GM18873 (cell line): Measurements from ENCODE around the gene EXT2.

Source experiments
- ATAC-seq: cut with Tn5 transposase; IDR thresholded peaks from one replicate; pipeline ENCODE4 v1.9.1; 2021; ENCODE audit warnings: mild to moderate bottlenecking, moderate library complexity, moderate number of reproducible peaks; ENCODE audit not compliant: unreplicated experiment, low FRiP score

The EXT2 gene

DNA sequence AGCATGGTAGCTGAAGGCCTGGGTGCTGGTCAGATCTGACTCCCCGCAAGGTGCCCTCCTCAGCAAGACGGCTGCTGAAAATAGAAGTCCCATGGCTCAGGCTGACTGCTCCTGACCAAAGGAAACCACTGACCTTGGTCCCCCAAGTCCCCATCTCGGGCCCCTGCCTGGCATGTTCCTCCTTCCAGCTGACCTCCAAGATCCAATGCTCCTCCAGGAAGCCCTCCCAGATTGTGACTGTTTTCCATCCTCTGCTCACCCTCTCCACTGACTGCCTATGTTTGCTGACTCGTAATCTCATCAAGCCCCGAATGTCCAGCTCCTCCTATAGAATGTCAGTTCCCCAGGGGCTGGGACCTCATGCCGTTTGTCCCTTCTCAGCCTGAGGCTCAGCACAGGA, 184.0 kb downstream of the EXT2 start:
- no peak for ATAC-seq

DNA sequence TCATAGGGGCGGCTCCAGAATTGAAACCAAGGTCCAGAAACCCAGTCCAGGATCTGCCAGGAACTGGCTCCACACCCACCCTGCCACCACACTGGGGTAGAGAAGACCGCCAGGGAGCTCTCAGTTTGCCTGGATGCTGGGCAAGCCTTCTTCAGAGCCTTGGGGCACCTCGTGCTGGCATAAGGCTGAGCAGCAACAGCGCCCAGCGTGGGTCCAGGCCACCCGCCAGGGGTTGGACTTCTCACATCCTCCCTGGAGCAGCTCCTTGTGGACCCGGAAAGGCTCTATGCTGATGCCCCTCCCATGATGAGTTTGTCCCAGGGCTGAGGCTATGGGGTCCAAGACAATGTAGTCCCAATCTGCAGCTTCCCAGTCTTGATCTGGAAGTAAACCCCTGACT, 184.8 kb downstream of the EXT2 start:
- ATAC-seq: no peak

DNA sequence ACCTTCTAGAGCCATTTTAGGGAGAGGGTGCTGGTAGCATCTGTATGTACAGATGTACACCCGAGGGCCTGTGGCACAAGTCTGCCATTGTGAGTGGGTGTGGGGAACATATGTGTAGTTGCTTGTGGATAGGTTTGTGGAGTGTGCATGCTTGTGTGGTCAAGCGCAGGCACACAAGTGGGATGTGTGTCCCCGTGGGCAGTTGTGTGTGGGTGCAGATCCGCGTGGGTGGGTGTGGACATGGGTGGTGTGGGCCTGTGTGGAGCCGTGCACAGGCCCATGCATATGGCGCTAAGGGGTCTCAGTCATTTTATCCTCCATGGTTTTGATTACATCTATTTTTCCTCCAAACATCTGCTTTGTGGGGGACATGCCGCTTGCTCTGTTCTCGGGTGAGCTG, 185.7 kb downstream of the EXT2 start:
- no peak for ATAC-seq

GRCh38 chr11:44282620-44283019, 187.1 kb downstream of the EXT2 start:
- ATAC-seq: no peak

DNA sequence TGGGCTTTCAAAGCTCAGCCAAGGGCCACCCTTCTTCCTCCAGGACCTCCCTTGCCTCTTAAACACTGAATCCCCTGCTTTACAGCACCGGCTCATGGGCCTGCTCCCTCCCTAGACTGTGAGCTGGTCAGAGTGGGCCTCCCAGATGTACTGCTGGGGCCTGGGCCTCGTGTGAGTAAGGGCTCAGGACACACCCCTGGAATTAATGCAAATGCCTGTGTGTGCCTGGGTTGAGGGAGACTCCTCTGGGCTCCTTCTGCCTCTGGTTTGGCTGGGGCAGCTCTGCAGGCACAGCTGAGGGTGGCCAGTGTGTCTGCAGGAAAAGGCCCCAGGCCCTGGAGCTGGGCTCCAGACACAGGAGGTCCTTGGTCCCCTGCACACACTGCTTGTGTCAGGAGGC, 190.3 kb downstream of the EXT2 start:
- ATAC-seq: no peak

- ATAC-seq: no peak
Observed at GRCh38 chr11:44286268-44286880, 190.9 kb downstream of the EXT2 start.

- ATAC-seq: no peak
Observed at GRCh38 chr11:44286911-44287310, 191.4 kb downstream of the EXT2 start.

DNA sequence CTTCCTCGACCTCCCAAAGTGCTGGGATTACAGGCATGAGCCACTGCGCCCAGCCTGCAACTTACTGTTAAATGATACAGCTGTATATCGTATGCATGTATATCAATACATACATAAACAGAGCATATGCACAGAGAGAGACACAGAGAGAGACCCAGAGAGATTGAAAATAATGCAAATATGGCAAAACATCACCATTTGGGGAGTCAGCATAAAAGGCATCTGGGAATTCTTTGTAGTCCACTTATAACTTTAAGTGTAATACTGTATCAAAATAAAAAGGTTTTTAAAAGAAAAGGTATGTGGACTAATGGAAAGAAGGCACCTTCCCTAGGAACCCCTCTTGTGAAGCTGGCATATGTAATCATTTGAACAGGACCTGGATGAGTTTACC, 192.7 kb downstream of the EXT2 start:
- no peak for ATAC-seq

DNA sequence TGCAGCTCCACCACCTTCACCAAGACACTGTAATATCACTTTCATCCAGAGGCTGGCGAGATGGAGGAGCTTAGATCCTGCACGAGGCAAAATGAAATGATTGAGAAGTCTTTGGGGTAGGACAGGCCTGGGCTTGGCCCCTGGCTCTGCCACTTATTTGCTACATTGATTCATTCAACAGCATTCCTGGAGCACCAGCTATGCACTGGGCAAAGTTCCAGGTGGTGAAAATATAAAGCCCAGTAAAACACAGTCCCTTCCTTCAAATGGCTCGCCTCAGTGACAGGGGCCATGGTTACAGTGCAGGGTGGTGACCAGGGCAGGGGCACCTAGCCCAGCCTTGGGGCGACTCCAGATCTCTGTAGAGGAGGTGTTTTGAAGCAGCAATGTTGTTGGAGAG, 194.7 kb downstream of the EXT2 start:
- ATAC-seq: no peak
